GM21619 (cell line): ENCODE data around the gene ERFL.

Experiments
- ATAC-seq: cut with Tn5 transposase; IDR thresholded peaks from one replicate; pipeline ENCODE4 v1.9.1; 2021; ENCODE audit not compliant: unreplicated experiment

Gene ERFL

DNA sequence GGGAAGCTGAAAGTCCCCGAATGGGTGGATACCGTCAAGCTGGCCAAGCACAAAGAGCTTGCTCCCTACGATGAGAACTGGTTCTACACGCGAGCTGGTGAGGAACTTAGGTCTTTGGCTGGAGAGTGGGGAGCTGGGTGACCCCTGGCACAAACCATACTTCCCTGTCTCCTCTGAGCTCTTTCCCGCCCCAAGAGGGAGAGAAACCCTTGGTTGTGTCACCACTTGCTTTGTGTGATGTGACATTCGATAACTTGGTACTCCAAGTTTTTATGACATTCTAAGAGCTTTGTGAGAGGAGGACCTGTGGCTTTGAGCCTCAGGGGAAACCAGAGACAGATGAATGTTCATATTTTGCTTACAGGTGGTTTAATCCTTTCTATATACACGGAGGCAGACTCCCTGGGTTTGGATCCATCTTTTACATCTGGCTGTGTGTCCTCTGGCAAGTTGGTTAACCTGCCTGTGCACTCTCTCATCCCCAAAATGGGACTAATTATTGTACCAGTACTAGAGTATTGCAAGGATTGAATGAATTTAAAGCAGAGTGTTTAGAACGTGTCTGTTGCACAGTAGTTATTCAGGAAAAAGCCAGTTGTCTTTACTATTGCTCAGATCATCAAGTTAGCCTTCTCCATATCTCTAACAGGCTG, 67.0 kb downstream of the ERFL start:
- ATAC-seq = no peak

DNA sequence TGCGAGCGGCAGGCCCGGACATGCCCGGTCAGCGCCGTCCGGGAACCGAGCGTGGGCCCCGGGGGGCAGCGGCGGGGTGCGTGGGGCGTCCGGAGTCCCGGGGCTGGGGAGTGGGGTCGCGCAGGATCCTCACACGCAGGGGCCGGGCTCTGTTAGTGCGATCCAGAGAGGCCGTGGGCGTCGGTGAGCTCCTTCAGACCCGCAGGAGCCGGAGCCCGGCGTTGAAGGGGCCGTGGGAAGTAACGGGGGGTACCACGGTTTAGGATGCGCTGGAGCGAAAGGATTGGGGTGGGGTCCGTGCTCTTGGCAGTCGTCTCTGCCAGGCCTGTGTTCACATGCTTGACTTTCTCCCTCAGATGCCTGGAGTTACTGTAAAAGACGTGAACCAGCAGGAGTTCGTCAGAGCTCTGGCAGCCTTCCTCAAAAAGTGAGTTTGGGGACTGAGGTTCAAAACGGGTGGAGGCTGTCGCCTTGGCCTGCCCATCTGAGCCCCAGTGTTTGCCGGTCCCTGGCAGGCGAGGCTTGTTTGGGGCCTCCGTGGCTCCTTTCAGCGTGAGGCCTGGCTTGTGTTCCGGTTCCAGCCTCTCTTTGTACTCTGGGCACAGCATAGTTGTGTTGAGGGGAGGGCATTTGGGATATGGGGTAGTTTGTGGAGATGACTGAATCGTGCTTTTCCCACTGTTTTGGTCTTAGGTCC, 67.7 kb downstream of the ERFL start:
- peak; percentile 1 for ATAC-seq

- ATAC-seq = peak; percentile 74
Measured at GRCh38 chr19:41859618-41860418, 68.4 kb downstream of the ERFL start, which contains the start of gene RPS19. Gene RPS19 (plus strand): TSS chr19:41860255. CDS start chr19:41860775, 520 bp downstream.

DNA sequence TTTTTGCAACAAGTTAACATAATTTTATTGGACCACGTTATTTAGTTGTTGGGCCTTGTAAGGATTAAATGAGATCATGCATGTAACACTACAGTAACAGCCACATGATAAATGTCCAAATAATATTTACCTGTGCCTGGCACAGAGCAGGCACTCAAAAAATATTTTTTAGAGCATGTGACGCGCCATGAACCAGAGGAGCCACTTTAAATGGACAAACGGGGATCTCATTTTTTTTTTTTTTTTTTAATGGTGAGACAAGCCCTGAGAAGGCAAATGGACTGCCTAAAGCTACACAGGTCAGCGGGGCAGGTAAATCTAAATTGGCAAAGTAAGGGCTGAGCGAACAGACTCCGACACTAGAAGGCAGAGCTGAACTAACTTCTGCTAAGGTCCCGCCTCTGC, 69.0 kb downstream of the ERFL start:
- ATAC-seq = no peak
